HG03103 (cell line): ENCODE measurements around the gene SYNCRIP.
A peak's percentile ranks its signal among the peaks of the same experiment; 100 is the strongest.
"Not testable (repeated sequence)": the region's sequence is repeated elsewhere in the genome, so short reads cannot be mapped to it uniquely, and the experiment has no call there.

Source experiments
- ATAC-seq: cut with Tn5 transposase; IDR thresholded peaks from one replicate; pipeline ENCODE4 v1.9.1; 2021; ENCODE audit warnings: low read depth; ENCODE audit not compliant: unreplicated experiment

SYNCRIP gene

DNA sequence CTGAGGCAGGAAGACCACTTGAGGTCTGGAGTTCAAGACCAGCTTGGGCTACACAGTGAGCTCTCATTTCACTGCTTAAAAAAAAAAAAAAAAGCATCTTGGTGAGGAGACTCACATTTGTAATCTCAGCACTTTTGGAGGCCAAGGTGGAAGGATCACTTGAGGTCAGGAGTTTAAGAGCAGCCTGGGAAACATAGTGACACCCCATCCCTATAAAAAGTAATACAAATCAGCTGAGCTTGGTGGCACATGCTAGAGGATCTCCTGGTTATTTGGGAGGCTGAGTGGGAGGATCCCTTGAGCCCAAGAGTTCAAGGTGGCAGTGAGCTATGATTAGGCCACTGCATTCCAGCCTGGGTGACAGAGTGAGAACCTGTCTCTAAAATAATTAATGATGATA lies 29.4 kb upstream of the SYNCRIP start:
- ATAC-seq: no peak

GRCh38 chr6:85670573-85670972 lies 27.9 kb upstream of the SYNCRIP start:
- no peak for ATAC-seq

- ATAC-seq: peak; percentile 96
Observed at GRCh38 chr6:85669735-85670194, 27.1 kb upstream of the SYNCRIP start.

- ATAC-seq: no peak
Observed at GRCh38 chr6:85662251-85662650, 19.6 kb upstream of the SYNCRIP start.

- ATAC-seq: no peak
Observed at GRCh38 chr6:85660181-85660611, 17.5 kb upstream of the SYNCRIP start.

GRCh38 chr6:85650606-85651005 lies 7.9 kb upstream of the SYNCRIP start:
- ATAC-seq: no peak

GRCh38 chr6:85644279-85644762 lies 1.6 kb upstream of the SYNCRIP start:
- ATAC-seq: no peak

DNA sequence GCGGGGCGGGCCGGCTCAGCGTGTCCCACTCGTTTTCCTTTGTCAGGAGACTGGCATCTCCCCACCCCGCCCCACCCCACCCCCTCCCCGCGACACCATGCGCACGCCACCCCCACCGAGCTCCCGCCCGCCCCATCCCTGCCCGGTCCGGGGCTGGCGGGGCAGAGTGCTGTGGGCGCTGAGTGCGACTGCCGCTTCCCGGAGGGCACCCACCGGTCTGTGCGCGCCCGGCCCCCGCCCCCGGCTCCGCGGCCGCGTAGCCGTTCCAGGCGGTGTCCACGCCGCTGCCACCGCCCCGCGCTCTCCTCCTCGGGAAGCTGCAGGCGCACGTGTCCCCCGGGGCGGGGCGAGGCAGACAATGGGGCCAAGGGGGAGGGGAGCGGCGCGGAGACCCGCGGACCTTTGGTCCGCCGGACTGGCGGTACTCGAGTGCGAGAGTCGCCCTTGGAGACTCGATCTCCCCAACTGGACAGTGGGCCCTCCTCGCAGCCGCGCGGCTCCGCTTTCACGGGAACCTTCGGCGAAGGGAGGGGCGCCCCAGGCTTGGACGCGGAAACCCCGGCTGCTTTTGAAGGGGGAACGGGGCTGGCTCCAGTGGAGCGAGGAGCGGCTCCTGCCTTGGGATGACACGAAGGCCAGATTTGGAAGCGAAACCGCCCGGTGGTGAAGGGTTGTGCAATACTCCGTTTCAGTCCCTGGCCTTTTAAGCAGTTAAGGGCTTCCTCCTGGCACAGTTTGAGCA lies 1.0 kb upstream of the SYNCRIP start:
- peak; percentile 43 for ATAC-seq

DNA sequence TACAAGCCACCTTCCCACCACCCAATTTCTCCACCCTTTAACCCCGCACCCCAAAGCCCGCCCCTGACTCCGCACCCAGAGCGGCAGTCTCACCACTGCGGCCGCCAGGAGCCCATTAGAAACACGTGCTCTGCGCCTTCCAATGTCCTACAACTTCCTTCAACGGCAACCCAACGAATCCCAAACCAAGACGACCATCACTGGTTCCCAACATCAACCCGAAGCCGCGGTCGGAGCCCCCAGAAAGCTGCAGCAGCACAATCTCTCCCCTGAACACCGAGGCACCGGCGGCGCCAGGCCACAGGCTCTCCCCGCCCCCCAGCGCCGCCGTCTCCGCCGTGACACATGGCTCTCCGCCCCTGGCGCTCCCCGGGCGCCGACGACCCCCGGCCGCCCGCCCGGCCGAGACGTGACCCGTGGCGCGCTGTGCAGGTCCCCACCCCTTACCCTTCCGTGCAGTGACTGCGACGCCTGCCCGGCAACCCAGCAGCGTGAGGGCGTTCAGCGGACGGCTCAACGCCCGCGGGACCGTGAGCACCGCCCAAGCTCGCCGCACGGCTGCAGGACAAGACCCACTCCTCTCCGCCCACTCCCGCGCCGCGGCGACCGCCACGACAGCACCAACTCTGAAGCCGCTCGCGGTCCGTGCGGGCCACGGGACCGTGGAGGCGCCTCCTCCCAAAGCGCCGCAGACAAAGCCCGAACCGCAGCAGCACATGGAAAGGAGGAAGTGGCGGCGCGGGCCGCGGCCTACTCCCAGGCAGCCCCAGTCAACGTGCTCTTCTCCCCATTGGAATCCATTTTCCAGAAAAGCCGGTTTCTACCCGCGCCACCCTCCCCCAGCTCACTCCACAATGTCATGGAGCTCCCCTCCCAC lies 551 bp downstream of the SYNCRIP start:
- no peak for ATAC-seq

DNA sequence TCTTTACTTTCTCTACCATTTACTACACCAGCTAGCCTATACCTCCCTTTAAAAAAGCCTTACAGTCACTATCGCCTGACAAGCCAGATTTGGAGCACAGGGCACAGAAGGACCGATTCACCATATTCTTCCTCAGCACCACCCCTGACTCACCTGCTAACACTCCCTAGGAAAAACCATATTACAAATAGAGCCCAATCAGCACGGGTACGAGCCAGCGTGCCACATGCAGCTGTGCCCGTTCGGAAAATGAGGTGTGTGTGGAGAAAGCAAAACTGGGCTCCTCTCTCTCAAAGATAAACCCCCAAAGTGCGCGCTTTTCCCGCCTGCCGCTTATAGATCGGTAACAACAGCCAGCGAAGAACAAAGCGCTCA lies 1.2 kb downstream of the SYNCRIP start:
- ATAC-seq: no peak

GRCh38 chr6:85640821-85641220 lies 1.9 kb downstream of the SYNCRIP start:
- ATAC-seq: no peak

GRCh38 chr6:85637579-85637978 lies 5.1 kb downstream of the SYNCRIP start:
- no peak for ATAC-seq

GRCh38 chr6:85632164-85632942 lies 10.3 kb downstream of the SYNCRIP start:
- no peak for ATAC-seq

- not testable (repeated sequence) for ATAC-seq
Observed at GRCh38 chr6:85631117-85631516, 11.6 kb downstream of the SYNCRIP start.

DNA sequence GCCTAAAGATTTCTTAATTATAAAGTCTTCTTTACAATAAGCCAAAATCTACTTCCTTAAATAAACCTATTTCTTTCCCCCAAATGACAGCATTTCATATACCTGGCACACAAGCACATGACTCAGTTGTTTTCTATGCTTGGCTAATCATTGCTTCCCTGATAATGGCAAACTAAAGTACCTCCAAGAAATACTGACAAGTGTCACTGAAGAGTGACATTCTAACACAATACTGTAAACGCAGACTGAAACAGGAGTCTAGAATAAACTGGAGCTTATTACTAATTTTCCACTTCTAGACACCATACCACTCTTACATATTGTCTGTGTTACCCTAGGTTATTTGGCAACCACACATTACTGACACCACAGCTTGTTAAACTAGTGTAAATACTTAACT lies 14.3 kb downstream of the SYNCRIP start:
- no peak for ATAC-seq

DNA sequence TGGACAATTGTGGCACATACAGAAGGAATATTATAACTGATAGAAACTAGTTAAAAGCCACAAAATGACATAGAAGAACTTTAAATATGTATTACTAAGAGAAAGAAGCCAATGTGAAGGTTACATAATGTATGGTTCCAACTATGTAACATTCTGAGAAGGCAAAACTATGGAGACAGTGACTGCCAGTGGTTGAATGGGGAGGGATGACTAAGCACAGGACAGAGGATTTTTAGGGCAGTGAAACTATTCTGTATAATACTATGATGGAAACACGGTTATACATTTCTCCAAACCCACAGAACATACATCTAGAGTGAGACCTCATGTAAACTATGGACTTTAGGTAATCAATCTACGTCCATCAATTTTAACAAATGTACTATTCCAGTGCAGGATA lies 22.4 kb downstream of the SYNCRIP start:
- no peak for ATAC-seq

GRCh38 chr6:85614780-85615179 lies 27.9 kb downstream of the SYNCRIP start:
- no peak for ATAC-seq

DNA sequence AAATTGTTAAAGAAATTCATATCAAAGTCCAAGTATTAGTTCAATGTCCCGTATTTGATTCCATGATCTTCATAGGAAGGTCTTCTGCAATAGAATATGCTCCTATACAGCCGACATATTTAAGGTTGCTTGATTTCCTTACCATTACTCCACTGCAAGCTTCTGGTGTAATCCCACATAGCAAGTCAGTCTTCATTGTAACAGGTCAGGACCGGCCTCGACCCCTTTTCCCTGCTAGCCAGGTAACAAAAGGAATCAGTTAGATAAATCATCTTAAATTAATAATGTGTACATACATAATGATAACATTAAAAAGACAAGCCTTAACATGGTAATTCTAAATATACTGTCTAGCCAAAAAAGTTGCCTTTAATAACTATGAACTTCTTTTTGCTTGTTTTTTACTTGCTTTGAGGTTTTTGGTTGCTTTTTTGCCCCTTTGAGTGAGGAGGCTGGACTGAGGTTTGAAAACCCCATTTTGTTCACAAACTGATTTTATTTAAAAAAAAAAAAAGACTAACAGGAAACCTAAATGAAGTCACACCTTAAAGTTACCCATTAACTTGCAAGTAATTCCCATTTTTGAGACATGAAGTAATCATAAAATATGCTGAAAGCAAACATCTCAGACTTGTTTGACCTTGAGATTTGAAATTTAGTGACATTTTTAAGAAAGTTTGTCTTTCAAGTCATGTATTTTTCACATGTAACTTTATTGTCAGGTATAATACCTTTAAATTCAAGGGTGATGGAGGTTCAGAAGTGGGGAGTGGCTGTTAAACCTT lies 29.8 kb downstream of the SYNCRIP start:
- no peak for ATAC-seq

DNA sequence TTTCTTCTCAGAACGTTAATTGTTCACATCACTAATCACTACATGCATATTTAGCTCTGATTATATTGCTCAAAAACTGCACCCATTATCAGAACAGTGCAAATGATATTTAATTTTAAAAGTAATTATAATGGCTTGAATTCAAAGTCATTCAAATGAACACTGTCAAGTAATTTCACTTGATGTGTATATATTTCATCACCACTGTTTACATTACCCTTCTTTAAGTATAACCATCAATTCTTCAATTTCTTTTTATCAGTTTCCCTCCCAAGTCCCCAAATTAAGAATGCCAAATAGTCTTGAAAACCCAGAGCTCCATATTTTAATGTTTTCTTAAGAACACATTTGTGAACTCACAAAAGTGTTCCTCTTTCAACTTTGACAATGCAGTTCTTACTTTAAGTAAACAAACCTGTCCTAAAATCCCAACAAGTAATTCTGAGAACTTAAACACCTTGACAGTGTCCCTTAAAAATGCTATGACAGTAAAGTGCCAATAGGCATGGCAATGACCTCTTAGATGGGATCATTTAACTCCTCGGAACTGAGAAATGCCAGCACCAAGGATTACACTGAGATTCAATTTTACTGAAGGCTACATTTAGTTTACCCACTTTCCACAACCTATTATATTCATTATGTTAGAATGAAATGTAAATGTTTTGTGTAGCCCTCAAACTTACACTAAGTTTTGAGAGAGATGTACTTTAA lies 32.3 kb downstream of the SYNCRIP start:
- no peak for ATAC-seq
